Measurements from ENCODE around the gene C18orf54.
A peak's percentile ranks its signal among the peaks of the same experiment; 100 is the strongest.

The C18orf54 gene

GRCh38 chr18:54357660-54358494, at the start of gene C18orf54, which contains the start of gene STARD6:
Gene C18orf54, plus strand, starts transcription at chr18:54357906. Its CDS starts 2,667 bp downstream, at chr18:54360573.
Gene STARD6, minus strand, starts transcription at chr18:54357858. Its CDS starts 3,285 bp downstream, at chr18:54354573.
- Histone ChIP-seq H3K4me1 (ENCODE audit: control insufficient read depth, insufficient read depth, low read length) (peaks cover 3% of the 10 kb centered on the region; the same call in 1 of the 2 replicates), H3K9me3 (ENCODE audit: control insufficient read depth, insufficient read depth, low read depth, low read length) (no peaks in the 10 kb centered on the region), H3K36me3 (ENCODE audit: control insufficient read depth in 2 of 2, insufficient read depth in 1 of 2, low read length in 2 of 2) (peaks cover 8 to 9% of the 10 kb centered on the region in 2 experiments; a peak in 2 of 3 replicates), H3K27ac (ENCODE audit: extremely low read depth, low read depth, low read length) (peak within 1 kb of the TSS; percentile 85), H3K4me3 (ENCODE audit: low read depth, low read length) (peak within 1 kb of the TSS; percentile 65)
- ChIA-PET CTCF (interaction anchor here (0.6 to 1.7 kb wide), 11 partner anchors 10 to 143 kb away, joined by 3 to 4 read pairs (median 3); no protein-coding TSS in a partner anchor), POLR2A (interaction anchor here (1.0 to 2.1 kb wide), 10 partner anchors 12 to 135 kb away, joined by 3 to 24 read pairs (median 5); partner anchors contain the start of genes MBD2 and POLI)
- TF ChIP-seq, protein P1, sequence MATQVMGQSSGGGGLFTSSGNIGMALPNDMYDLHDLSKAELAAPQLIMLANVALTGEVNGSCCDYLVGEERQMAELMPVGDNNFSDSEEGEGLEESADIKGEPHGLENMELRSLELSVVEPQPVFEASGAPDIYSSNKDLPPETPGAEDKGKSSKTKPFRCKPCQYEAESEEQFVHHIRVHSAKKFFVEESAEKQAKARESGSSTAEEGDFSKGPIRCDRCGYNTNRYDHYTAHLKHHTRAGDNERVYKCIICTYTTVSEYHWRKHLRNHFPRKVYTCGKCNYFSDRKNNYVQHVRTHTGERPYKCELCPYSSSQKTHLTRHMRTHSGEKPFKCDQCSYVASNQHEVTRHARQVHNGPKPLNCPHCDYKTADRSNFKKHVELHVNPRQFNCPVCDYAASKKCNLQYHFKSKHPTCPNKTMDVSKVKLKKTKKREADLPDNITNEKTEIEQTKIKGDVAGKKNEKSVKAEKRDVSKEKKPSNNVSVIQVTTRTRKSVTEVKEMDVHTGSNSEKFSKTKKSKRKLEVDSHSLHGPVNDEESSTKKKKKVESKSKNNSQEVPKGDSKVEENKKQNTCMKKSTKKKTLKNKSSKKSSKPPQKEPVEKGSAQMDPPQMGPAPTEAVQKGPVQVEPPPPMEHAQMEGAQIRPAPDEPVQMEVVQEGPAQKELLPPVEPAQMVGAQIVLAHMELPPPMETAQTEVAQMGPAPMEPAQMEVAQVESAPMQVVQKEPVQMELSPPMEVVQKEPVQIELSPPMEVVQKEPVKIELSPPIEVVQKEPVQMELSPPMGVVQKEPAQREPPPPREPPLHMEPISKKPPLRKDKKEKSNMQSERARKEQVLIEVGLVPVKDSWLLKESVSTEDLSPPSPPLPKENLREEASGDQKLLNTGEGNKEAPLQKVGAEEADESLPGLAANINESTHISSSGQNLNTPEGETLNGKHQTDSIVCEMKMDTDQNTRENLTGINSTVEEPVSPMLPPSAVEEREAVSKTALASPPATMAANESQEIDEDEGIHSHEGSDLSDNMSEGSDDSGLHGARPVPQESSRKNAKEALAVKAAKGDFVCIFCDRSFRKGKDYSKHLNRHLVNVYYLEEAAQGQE (tag by site-specific recombination; IDR thresholded peaks at IDR 0.05), result no peak
- TF ChIP-seq KLF8 (tag by site-specific recombination; IDR thresholded peaks at IDR 0.05) (peak; percentile 19; the same call in 1 of the 2 replicates), ZFP37 (tag by site-specific recombination; IDR thresholded peaks at IDR 0.05) (peak; percentile 61; the same call in 1 of the 2 replicates), ZFP69B (tag by site-specific recombination; IDR thresholded peaks at IDR 0.05) (no peak), ZNF501 (tag by site-specific recombination; IDR thresholded peaks at IDR 0.05) (peak; percentile 84; the same call in 1 of the 2 replicates), ZNF112 (tag by site-specific recombination; IDR thresholded peaks at IDR 0.05) (no peak), ZBTB6 (tag by site-specific recombination; IDR thresholded peaks at IDR 0.05) (peak; percentile 74), SCRT2 (tag by site-specific recombination; IDR thresholded peaks at IDR 0.05) (peak; percentile 46; the same call in 1 of the 2 replicates), ZNF473 (tag by site-specific recombination; IDR thresholded peaks at IDR 0.05) (no peak), ZNF366 (tag by site-specific recombination; conservative IDR thresholded peaks at IDR 0.05) (peak; percentile 88), GLIS2 (tag by site-specific recombination; IDR thresholded peaks at IDR 0.05) (peak; percentile 61), ZBTB26 (tag by site-specific recombination; optimal IDR thresholded peaks at IDR 0.05) (peak; percentile 82), ZNF292 (tag by site-specific recombination; IDR thresholded peaks at IDR 0.05; ENCODE audit: borderline replicate concordance, low read depth) (no peak), ZEB2 (tag by site-specific recombination; IDR thresholded peaks at IDR 0.05) (peak; percentile 38; the same call in 1 of the 2 replicates), SP2 (tag by site-specific recombination; IDR thresholded peaks at IDR 0.05) (peak; percentile 80), ZNF341 (tag by site-specific recombination; IDR thresholded peaks at IDR 0.05; ENCODE audit: low read depth) (peak; percentile 98), ZNF391 (tag by site-specific recombination; IDR thresholded peaks at IDR 0.05; ENCODE audit: borderline replicate concordance, low read depth) (peak; percentile 14; the same call in 1 of the 2 replicates), ZBTB11 (tag by site-specific recombination; conservative IDR thresholded peaks at IDR 0.05; ENCODE audit: low read depth) (0 out of 2 replicates have a peak, but pooled peaks have one; percentile 26), ZBTB17 (tag by site-specific recombination; IDR thresholded peaks at IDR 0.05) (peak; percentile 31; the same call in 1 of the 2 replicates), ELK4 (IDR thresholded peaks at IDR 0.05; ENCODE audit: borderline replicate concordance, low read depth, low read length) (no peak)
- TF ChIP-seq, protein P2, sequence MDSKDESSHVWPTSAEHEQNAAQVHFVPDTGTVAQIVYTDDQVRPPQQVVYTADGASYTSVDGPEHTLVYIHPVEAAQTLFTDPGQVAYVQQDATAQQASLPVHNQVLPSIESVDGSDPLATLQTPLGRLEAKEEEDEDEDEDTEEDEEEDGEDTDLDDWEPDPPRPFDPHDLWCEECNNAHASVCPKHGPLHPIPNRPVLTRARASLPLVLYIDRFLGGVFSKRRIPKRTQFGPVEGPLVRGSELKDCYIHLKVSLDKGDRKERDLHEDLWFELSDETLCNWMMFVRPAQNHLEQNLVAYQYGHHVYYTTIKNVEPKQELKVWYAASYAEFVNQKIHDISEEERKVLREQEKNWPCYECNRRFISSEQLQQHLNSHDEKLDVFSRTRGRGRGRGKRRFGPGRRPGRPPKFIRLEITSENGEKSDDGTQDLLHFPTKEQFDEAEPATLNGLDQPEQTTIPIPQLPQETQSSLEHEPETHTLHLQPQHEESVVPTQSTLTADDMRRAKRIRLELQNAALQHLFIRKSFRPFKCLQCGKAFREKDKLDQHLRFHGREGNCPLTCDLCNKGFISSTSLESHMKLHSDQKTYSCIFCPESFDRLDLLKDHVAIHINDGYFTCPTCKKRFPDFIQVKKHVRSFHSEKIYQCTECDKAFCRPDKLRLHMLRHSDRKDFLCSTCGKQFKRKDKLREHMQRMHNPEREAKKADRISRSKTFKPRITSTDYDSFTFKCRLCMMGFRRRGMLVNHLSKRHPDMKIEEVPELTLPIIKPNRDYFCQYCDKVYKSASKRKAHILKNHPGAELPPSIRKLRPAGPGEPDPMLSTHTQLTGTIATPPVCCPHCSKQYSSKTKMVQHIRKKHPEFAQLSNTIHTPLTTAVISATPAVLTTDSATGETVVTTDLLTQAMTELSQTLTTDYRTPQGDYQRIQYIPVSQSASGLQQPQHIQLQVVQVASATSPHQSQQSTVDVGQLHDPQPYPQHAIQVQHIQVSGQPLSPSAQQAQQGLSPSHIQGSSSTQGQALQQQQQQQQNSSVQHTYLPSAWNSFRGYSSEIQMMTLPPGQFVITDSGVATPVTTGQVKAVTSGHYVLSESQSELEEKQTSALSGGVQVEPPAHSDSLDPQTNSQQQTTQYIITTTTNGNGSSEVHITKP (tag by site-specific recombination; IDR thresholded peaks at IDR 0.05), result peak; percentile 61

Data from HEK293 (cell line).